Neural cell (in vitro differentiated cells): ENCODE data around the gene MCHR2. TPM values are rescaled to one million over a fixed set of nuclear protein-coding genes. Genes with fewer than 3 reads are reported as not detected.

ENCODE experiments used
- H2AFZ ChIP-seq: fragments of 200-600, 300-800 bp; sonication (generic), shearing (Covaris generic); 2 replicates; pipeline ENCODE4 v1.6.0; 2014; ENCODE audit warnings: low read depth, mild to moderate bottlenecking, antibody characterized with exemption, low read length, moderate library complexity
- H3F3A ChIP-seq: fragments of 200-600 bp; shearing (Covaris generic); 2 replicates; pipeline ENCODE4 v1.6.1; 2016; ENCODE audit warnings: mild to moderate bottlenecking, moderate library complexity, mixed read lengths, antibody characterized with exemption, low read length; ENCODE audit not compliant: insufficient read depth, poor library complexity, severe bottlenecking
- H3K27ac ChIP-seq: fragments of 200-600, 300-800 bp; sonication (generic), shearing (Covaris generic); 2 replicates; pipeline ENCODE4 v1.5.1; 2014; ENCODE audit warnings: mild to moderate bottlenecking, low read length, moderate library complexity
- H3K27me3 ChIP-seq: fragments of 300-800, 200-600 bp; sonication (generic), shearing (Covaris generic); 2 replicates; pipeline ENCODE4 v1.6.0; 2014; ENCODE audit warnings: mild to moderate bottlenecking, low read depth, low read length, moderate library complexity; ENCODE audit not compliant: insufficient read depth
- H3K36me3 ChIP-seq: fragments of 300-800, 200-600 bp; sonication (generic), shearing (Covaris generic); 2 replicates; pipeline ENCODE4 v1.5.1; 2014; ENCODE audit warnings: mild to moderate bottlenecking, antibody characterized with exemption, low read length, moderate library complexity; ENCODE audit not compliant: insufficient read depth
- H3K4me2 ChIP-seq: fragments of 300-800, 200-600 bp; sonication (generic), shearing (Covaris generic); 2 replicates; pipeline ENCODE4 v1.6.0; 2014; ENCODE audit warnings: mild to moderate bottlenecking, low read length
- H3K4me3 ChIP-seq: fragments of 300-800, 200-600 bp; sonication (generic), shearing (Covaris generic); 2 replicates; pipeline ENCODE4 v1.5.1; 2014; ENCODE audit warnings: mild to moderate bottlenecking, low read length, moderate library complexity
- H3K79me2 ChIP-seq: fragments of 200-600 bp; shearing (Covaris generic); replicated peaks from 2 replicates; pipeline ENCODE4 v1.6.0; 2014; ENCODE audit warnings: mild to moderate bottlenecking, low read length, moderate library complexity; ENCODE audit not compliant: insufficient read depth
- H3K9ac ChIP-seq: fragments of 300-800, 200-600 bp; sonication (generic), shearing (Covaris generic); 2 replicates; pipeline ENCODE4 v1.6.1; 2016; ENCODE audit warnings: mild to moderate bottlenecking, low read length, mixed read lengths
- H3K9me2 ChIP-seq: fragments of 200-600 bp; shearing (Covaris generic); 2 replicates; pipeline ENCODE4 v1.6.1; 2016; ENCODE audit warnings: mild to moderate bottlenecking, low read length, mixed read lengths; ENCODE audit not compliant: insufficient read depth
- H3K9me3 ChIP-seq: fragments of 200-600, 300-800 bp; sonication (generic), shearing (Covaris generic); 2 replicates; pipeline ENCODE4 v1.6.1; 2016; ENCODE audit warnings: mild to moderate bottlenecking, mixed run types, low read length, moderate library complexity, mixed read lengths
- H4K20me1 ChIP-seq: fragments of 200-600 bp; shearing (Covaris generic); 2 replicates; pipeline ENCODE4 v1.6.1; 2016; ENCODE audit warnings: mild to moderate bottlenecking, mixed run types; ENCODE audit not compliant: insufficient read depth
- EP300 ChIP-seq: fragments of 450-650 bp; conservative IDR thresholded peaks from 2 replicates; pipeline ENCODE4 v1.6.1; 2014; ENCODE audit warnings: antibody characterized with exemption, mild to moderate bottlenecking, moderate library complexity; ENCODE audit not compliant: poor library complexity, severe bottlenecking
- EZH2 ChIP-seq: fragments of 200-600, 300-800 bp; shearing (Covaris generic), sonication (generic); IDR thresholded peaks from 2 replicates; pipeline ENCODE4 v1.6.1; 2014; ENCODE audit warnings: antibody characterized with exemption, low read length, borderline replicate concordance, mild to moderate bottlenecking; ENCODE audit not compliant: insufficient read depth, poor library complexity, severe bottlenecking
- MXI1 ChIP-seq: fragments of 450-650 bp; conservative IDR thresholded peaks from 2 replicates; pipeline ENCODE4 v1.6.1; 2014; ENCODE audit warnings: antibody characterized with exemption, mild to moderate bottlenecking; ENCODE audit not compliant: poor library complexity, severe bottlenecking
- POLR2AphosphoS5 ChIP-seq: IDR thresholded peaks from 2 replicates; pipeline ENCODE4 v1.6.1; 2012
- RAD21 ChIP-seq: fragments of 450-650 bp; conservative IDR thresholded peaks from 2 replicates; pipeline ENCODE4 v1.6.1; 2014; ENCODE audit warnings: antibody characterized with exemption, mild to moderate bottlenecking, moderate library complexity
- SMC3 ChIP-seq: fragments of 450-650 bp; conservative IDR thresholded peaks from 2 replicates; pipeline ENCODE4 v1.6.1; 2014; ENCODE audit warnings: antibody characterized with exemption, mild to moderate bottlenecking, moderate library complexity; ENCODE audit not compliant: poor library complexity
- TAF1 ChIP-seq: IDR thresholded peaks from 2 replicates; pipeline ENCODE4 v1.6.1; 2012; ENCODE audit warnings: low read depth
- polyA plus RNA-seq: library from polyadenylated mRNA; depleted of rRNA; stranded (reverse); fragments of >200 nt; gene quantifications from 2 replicates; pipeline ENCODE4 v1.2.3, GENCODE V29; 2014
- TF ChIP-seq, protein P1 (sequence below): fragments of 450-650 bp; IDR thresholded peaks from 2 replicates; pipeline ENCODE4 v1.5.1; 2014; ENCODE audit warnings: antibody characterized with exemption, mild to moderate bottlenecking, moderate library complexity; ENCODE audit not compliant: poor library complexity, severe bottlenecking
- TF ChIP-seq, protein P2 (sequence below): IDR thresholded peaks from 2 replicates; pipeline ENCODE4 v1.6.1; 2012; ENCODE audit warnings: borderline replicate concordance

The MCHR2 gene
- polyA plus RNA-seq, 1 donor from 2014 or later, result not detected

DNA sequence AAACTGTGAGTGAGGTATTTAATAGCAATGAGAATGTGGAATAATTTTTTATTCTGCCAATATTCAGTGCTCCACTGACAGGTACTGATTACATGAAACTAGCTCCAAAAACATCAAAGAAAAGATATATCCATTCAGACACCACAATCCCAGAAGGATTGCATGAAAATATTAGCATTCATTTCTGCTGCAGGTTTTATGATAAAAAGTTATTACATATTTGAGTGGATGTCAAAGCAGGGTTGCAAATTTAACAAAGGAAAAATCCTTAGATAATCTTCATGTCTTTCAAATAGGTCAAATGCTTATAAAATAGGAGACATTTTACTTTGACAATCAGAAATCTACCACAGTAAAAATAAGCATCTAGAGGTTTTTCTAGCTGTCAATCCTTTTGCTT is 13.3 kb downstream of the MCHR2 start:
- Histone ChIP-seq H3K9me2 (no peaks in the 10 kb centered on the region), H2AFZ (no peak overlapping the region), H3K4me2 (no peak overlapping the region), H3K9me3 (no peaks in the 10 kb centered on the region), H3K79me2 (no peaks in the 10 kb centered on the region), H3F3A (no peaks in the 10 kb centered on the region), H3K9ac (no peak overlapping the region), H3K36me3 (no peaks in the 10 kb centered on the region), H3K27ac (no peak overlapping the region), H3K4me3 (no peak overlapping the region), H4K20me1 (no peaks in the 10 kb centered on the region), H3K27me3 (no peaks in the 10 kb centered on the region)
- TF ChIP-seq POLR2AphosphoS5, result peak; percentile 85
- TF ChIP-seq EZH2, result no peak
- TF ChIP-seq TAF1, result no peak
- no peak for TF ChIP-seq RAD21
- TF ChIP-seq, protein P1, sequence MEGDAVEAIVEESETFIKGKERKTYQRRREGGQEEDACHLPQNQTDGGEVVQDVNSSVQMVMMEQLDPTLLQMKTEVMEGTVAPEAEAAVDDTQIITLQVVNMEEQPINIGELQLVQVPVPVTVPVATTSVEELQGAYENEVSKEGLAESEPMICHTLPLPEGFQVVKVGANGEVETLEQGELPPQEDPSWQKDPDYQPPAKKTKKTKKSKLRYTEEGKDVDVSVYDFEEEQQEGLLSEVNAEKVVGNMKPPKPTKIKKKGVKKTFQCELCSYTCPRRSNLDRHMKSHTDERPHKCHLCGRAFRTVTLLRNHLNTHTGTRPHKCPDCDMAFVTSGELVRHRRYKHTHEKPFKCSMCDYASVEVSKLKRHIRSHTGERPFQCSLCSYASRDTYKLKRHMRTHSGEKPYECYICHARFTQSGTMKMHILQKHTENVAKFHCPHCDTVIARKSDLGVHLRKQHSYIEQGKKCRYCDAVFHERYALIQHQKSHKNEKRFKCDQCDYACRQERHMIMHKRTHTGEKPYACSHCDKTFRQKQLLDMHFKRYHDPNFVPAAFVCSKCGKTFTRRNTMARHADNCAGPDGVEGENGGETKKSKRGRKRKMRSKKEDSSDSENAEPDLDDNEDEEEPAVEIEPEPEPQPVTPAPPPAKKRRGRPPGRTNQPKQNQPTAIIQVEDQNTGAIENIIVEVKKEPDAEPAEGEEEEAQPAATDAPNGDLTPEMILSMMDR, result no peak
- TF ChIP-seq, protein P2, sequence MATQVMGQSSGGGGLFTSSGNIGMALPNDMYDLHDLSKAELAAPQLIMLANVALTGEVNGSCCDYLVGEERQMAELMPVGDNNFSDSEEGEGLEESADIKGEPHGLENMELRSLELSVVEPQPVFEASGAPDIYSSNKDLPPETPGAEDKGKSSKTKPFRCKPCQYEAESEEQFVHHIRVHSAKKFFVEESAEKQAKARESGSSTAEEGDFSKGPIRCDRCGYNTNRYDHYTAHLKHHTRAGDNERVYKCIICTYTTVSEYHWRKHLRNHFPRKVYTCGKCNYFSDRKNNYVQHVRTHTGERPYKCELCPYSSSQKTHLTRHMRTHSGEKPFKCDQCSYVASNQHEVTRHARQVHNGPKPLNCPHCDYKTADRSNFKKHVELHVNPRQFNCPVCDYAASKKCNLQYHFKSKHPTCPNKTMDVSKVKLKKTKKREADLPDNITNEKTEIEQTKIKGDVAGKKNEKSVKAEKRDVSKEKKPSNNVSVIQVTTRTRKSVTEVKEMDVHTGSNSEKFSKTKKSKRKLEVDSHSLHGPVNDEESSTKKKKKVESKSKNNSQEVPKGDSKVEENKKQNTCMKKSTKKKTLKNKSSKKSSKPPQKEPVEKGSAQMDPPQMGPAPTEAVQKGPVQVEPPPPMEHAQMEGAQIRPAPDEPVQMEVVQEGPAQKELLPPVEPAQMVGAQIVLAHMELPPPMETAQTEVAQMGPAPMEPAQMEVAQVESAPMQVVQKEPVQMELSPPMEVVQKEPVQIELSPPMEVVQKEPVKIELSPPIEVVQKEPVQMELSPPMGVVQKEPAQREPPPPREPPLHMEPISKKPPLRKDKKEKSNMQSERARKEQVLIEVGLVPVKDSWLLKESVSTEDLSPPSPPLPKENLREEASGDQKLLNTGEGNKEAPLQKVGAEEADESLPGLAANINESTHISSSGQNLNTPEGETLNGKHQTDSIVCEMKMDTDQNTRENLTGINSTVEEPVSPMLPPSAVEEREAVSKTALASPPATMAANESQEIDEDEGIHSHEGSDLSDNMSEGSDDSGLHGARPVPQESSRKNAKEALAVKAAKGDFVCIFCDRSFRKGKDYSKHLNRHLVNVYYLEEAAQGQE, result peak; percentile 36
- TF ChIP-seq MXI1, result no peak
- TF ChIP-seq EP300, result peak; percentile 88
- TF ChIP-seq SMC3, result no peak

DNA sequence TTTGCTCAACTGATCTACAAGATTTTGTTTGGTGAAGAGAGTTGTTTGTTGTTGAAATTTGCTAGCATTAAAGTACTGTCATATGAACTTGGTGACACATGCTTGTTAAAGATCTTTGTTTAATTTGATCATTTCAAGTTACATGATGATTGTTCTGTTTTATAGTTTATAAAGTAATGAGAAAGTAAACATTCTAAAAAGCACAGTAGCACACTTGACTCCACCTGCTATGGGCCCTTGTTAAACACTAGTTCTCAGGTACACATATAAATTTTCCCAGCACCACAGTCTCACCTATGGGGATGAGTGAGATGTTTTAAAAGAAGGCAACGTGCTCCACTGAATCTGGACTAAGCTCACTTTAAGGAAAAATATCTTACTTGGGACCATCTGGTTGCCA is 14.1 kb downstream of the MCHR2 start:
- H4K20me1 ChIP-seq, result no peaks in the 10 kb centered on the region
- H3F3A ChIP-seq, result no peaks in the 10 kb centered on the region
- H3K4me3 ChIP-seq, result no peak overlapping the region

More for the DNA sequence above, 14.1 kb downstream of the MCHR2 start:
- H3K27ac ChIP-seq, result no peak overlapping the region
- no peaks in the 10 kb centered on the region for H3K36me3 ChIP-seq
- no peaks in the 10 kb centered on the region for H3K79me2 ChIP-seq
- H3K9me2 ChIP-seq, result no peaks in the 10 kb centered on the region
- H3K27me3 ChIP-seq, result no peaks in the 10 kb centered on the region
- no peaks in the 10 kb centered on the region for H3K9me3 ChIP-seq
- H2AFZ ChIP-seq, result no peak overlapping the region
- no peak overlapping the region for H3K9ac ChIP-seq
- TF ChIP-seq, protein P2, result no peak
- TF ChIP-seq RAD21 (no peak), POLR2AphosphoS5 (no peak), SMC3 (no peak), EZH2 (no peak), EP300 (no peak), MXI1 (no peak), TAF1 (no peak)
- TF ChIP-seq, protein P1, result no peak
- H3K4me2 ChIP-seq, result no peak overlapping the region
